SK-N-SH (cell line): ENCODE results near the gene WDR77. TPM values are rescaled to one million over a fixed set of nuclear protein-coding genes. Genes with fewer than 3 reads are reported as not detected.

Source experiments
- CTCF ChIA-PET: fragments of 300-600, 350-600 bp; formaldehyde crosslinking; extraction: SDS; loops from one replicate; lab custom pipeline; 2021; lab: Yijun Ruan, JAX
- POLR2A ChIA-PET: fragments of 350-600 bp; sonication (Branson Sonifier 250); formaldehyde crosslinking; extraction: SDS; loops from one replicate; lab custom pipeline; 2020; ENCODE audit warnings: antibody characterized with exemption, inconsistent platforms; lab: Yijun Ruan, JAX
- DNase-seq: peaks from one replicate; pipeline ENCODE4 v3.0.0; 2012
- H2AFZ ChIP-seq: fragments of 200-600 bp; sonication (generic); 2 replicates; pipeline ENCODE4 v1.8.1; 2016; ENCODE audit warnings: antibody characterized with exemption, mild to moderate bottlenecking, low read depth
- H3F3A ChIP-seq: fragments of 200-600 bp; sonication (generic); replicated peaks from 2 replicates; pipeline ENCODE3; 2016; ENCODE audit warnings: antibody characterized with exemption, mild to moderate bottlenecking; ENCODE audit not compliant: insufficient read depth
- H3K27ac ChIP-seq, 2 experiments: fragments of 200-500 bp in 1 of 2; fragments of 200-600 bp in 1 of 2; sonication (Bioruptor generic) in 1 of 2; sonication (generic), shearing (Covaris generic) in 1 of 2; 2 replicates each; pipeline versions ENCODE4 v1.5.1 to v1.6.1; 2014 to 2016; ENCODE audit warnings: low read depth in 2 of 2, inconsistent platforms in 1 of 2, low read length in 1 of 2, mild to moderate bottlenecking in 1 of 2, mixed read lengths in 1 of 2
- H3K27me3 ChIP-seq: fragments of 200-600 bp; sonication (generic), shearing (Covaris generic); 2 replicates; pipeline ENCODE4 v1.6.1; 2016; ENCODE audit warnings: mixed run types; ENCODE audit not compliant: insufficient read depth
- H3K36me3 ChIP-seq, 2 experiments: fragments of 200-500 bp in 1 of 2; fragments of 200-600 bp in 1 of 2; sonication (Bioruptor generic) in 1 of 2; sonication (generic) in 1 of 2; replicated peaks in 1 of 2; 2 replicates each; pipeline versions ENCODE3 to v1.5.1; 2014 to 2016; ENCODE audit warnings: low read length in 1 of 2, mild to moderate bottlenecking in 1 of 2; ENCODE audit not compliant: insufficient read depth in 2 of 2, control insufficient read depth in 1 of 2
- H3K4me1 ChIP-seq, 2 experiments: fragments of 200-500 bp in 1 of 2; fragments of 200-600 bp in 1 of 2; sonication (Bioruptor generic) in 1 of 2; sonication (generic), shearing (Covaris generic) in 1 of 2; 2 replicates each; pipeline versions ENCODE4 v1.5.1 to v1.6.1; 2014 to 2016; ENCODE audit warnings: low read depth in 1 of 2, low read length in 1 of 2, mixed run types in 1 of 2; ENCODE audit not compliant: insufficient read depth in 2 of 2, control insufficient read depth in 1 of 2
- H3K4me2 ChIP-seq: fragments of 200-600 bp; sonication (generic), shearing (Covaris generic); 2 replicates; pipeline ENCODE4 v1.6.1; 2017; ENCODE audit warnings: mixed run types
- H3K4me3 ChIP-seq, 2 experiments: fragments of 200-500 bp in 1 of 2; fragments of 200-600 bp in 1 of 2; sonication (Bioruptor generic) in 1 of 2; sonication (generic), shearing (Covaris generic) in 1 of 2; 2 replicates each; pipeline versions ENCODE4 v1.5.1 to v1.8.1; 2014 to 2016; ENCODE audit warnings: low read depth in 2 of 2, inconsistent platforms in 1 of 2, low read length in 1 of 2, mild to moderate bottlenecking in 1 of 2, mixed read lengths in 1 of 2, moderate library complexity in 1 of 2
- H3K79me2 ChIP-seq: fragments of 200-600 bp; sonication (generic); 2 replicates; pipeline ENCODE4 v1.8.1; 2017; ENCODE audit warnings: mild to moderate bottlenecking; ENCODE audit not compliant: insufficient read depth
- H3K9ac ChIP-seq: fragments of 200-600 bp; sonication (generic); 2 replicates; pipeline ENCODE4 v1.6.1; 2017; ENCODE audit warnings: mixed run types
- H3K9me2 ChIP-seq: fragments of 200-600 bp; sonication (generic); 2 replicates; pipeline ENCODE4 v1.6.1; 2017; ENCODE audit warnings: mixed run types
- H3K9me3 ChIP-seq: fragments of 200-600 bp; sonication (generic); 2 replicates; pipeline ENCODE4 v1.6.1; 2017; ENCODE audit warnings: mixed run types, mild to moderate bottlenecking, moderate library complexity
- H4K20me1 ChIP-seq: fragments of 200-600 bp; sonication (generic); 2 replicates; pipeline ENCODE4 v1.6.1; 2017; ENCODE audit warnings: mild to moderate bottlenecking, mixed run types; ENCODE audit not compliant: insufficient read depth
- CTCF ChIP-seq: fragments of 200-600 bp; sonication (generic); IDR thresholded peaks from 2 replicates; pipeline ENCODE4 v1.6.1; 2017; ENCODE audit warnings: antibody characterized with exemption, mild to moderate bottlenecking, moderate library complexity
- FOSL2 ChIP-seq: IDR thresholded peaks from 2 replicates; pipeline ENCODE4 v1.4.0; 2012; ENCODE audit warnings: low read depth, mild to moderate bottlenecking, moderate library complexity, borderline replicate concordance
- FOXJ3 ChIP-seq: sonication (generic); formaldehyde crosslinking; IDR thresholded peaks from 2 replicates; pipeline ENCODE4 v1.5.1; 2020; ENCODE audit warnings: mild to moderate bottlenecking, missing genetic modification reagents
- GATA2 ChIP-seq: sonication (generic); formaldehyde crosslinking; IDR thresholded peaks from 2 replicates; pipeline ENCODE4 v1.5.0; 2020; ENCODE audit warnings: mild to moderate bottlenecking, missing genetic modification reagents
- JUND ChIP-seq: IDR thresholded peaks from 2 replicates; pipeline ENCODE4 v1.4.0; 2012
- RAD21 ChIP-seq: IDR thresholded peaks from 2 replicates; pipeline ENCODE4 v1.6.1; 2012; ENCODE audit warnings: mild to moderate bottlenecking, low read length
- RCOR1 ChIP-seq: fragments of 150-350 bp; IDR thresholded peaks from 2 replicates; pipeline ENCODE4 v1.6.1; 2017; ENCODE audit warnings: antibody characterized with exemption, low read length
- RFX5 ChIP-seq: IDR thresholded peaks from 2 replicates; pipeline ENCODE4 v1.6.1; 2012; ENCODE audit warnings: mild to moderate bottlenecking, improper control_type of control experiment, low read length
- RXRA ChIP-seq: IDR thresholded peaks from 2 replicates; pipeline ENCODE4 v1.4.0; 2012; ENCODE audit warnings: low read depth, mild to moderate bottlenecking, borderline replicate concordance
- SIN3A ChIP-seq: IDR thresholded peaks from 2 replicates; pipeline ENCODE4 v1.6.1; 2012; ENCODE audit warnings: low read depth, mild to moderate bottlenecking, low read length, moderate library complexity, borderline replicate concordance
- TAF1 ChIP-seq: IDR thresholded peaks from 2 replicates; pipeline ENCODE4 v1.6.1; 2012; ENCODE audit warnings: low read depth, mild to moderate bottlenecking, low read length, moderate library complexity, borderline replicate concordance
- TEAD4 ChIP-seq: IDR thresholded peaks from 2 replicates; pipeline ENCODE4 v1.4.0; 2012; ENCODE audit warnings: mild to moderate bottlenecking, borderline replicate concordance; ENCODE audit not compliant: insufficient read depth
- USF1 ChIP-seq: IDR thresholded peaks from 2 replicates; pipeline ENCODE4 v1.4.0; 2012; ENCODE audit warnings: low read depth, borderline replicate concordance
- USF2 ChIP-seq: fragments of 150-350 bp; IDR thresholded peaks from 2 replicates; pipeline ENCODE4 v1.6.1; 2017; ENCODE audit warnings: antibody characterized with exemption, low read length, low read depth, borderline replicate concordance
- YY1 ChIP-seq: IDR thresholded peaks from 2 replicates; pipeline ENCODE4 v1.4.0; 2012; ENCODE audit warnings: low read depth, mild to moderate bottlenecking
- WGBS: methylation state at CpG from one replicate; pipeline ENCODE4 v1.1.6; 2017; ENCODE audit warnings: low lambda C conversion rate; 5-methylcytosine and 5-hydroxymethylcytosine counted together
- polyA plus RNA-seq, 3 experiments: library from polyadenylated mRNA; depleted of rRNA; stranded (reverse); fragments of >200 nt; gene quantifications; 2 replicates each; pipeline ENCODE4 v1.2.3, GENCODE V29; 2012

Gene WDR77
- polyA plus RNA-seq, 1 of the 3 experiments (the other 2 are of a cell fraction) = 97.1 TPM

GRCh38 chr1:111424281-111424680 is 24.8 kb downstream of the WDR77 start:
- WGBS = 75% methylated on average over 3 of the region's 3 CpGs
- Histone ChIP-seq H3K79me2 (no peaks in the 10 kb centered on the region), H3K4me1 (no peaks in the 10 kb centered on the region; a peak in 1 of 4 replicates), H3K4me3 (no peak overlapping the region), H2AFZ (no peak overlapping the region), H3K27me3 (no peaks in the 10 kb centered on the region; the same call in 1 of the 2 replicates), H3K9me2 (no peaks in the 10 kb centered on the region), H3K9ac (no peak overlapping the region), H3K4me2 (no peak overlapping the region), H3K9me3 (no peaks in the 10 kb centered on the region)
- DNase-seq = no peak
- CTCF ChIA-PET = no interaction called here
- no peak for TF ChIP-seq RAD21
- TF ChIP-seq YY1 = no peak
- no peak for TF ChIP-seq USF2
- no peak for TF ChIP-seq RFX5
- no peak for TF ChIP-seq JUND
- TF ChIP-seq FOSL2 = no peak
- no peak for TF ChIP-seq TEAD4
- TF ChIP-seq TAF1 = no peak
- TF ChIP-seq RXRA = no peak
- no peak for TF ChIP-seq CTCF
- no peak for TF ChIP-seq RCOR1
- no peak for TF ChIP-seq SIN3A
- TF ChIP-seq FOXJ3 (CRISPR knock-in tag) = no peak
- TF ChIP-seq GATA2 (CRISPR knock-in tag) = no peak
- TF ChIP-seq USF1 = no peak
- TF ChIP-seq, all 33 proteins: peak for 0
- no peaks in the 10 kb centered on the region for H3K36me3 ChIP-seq
- no peaks in the 10 kb centered on the region for H4K20me1 ChIP-seq
- no peaks in the 10 kb centered on the region for H3F3A ChIP-seq
- no peak overlapping the region for H3K27ac ChIP-seq
- POLR2A ChIA-PET = no interaction called here
